Neural progenitor cell (in vitro differentiated cells): ENCODE results near the gene CHRFAM7A. TPM values are rescaled to one million over a fixed set of nuclear protein-coding genes. Genes with fewer than 3 reads are reported as not detected.
A peak's percentile ranks its signal among the peaks of the same experiment; 100 is the strongest.
"Not testable (repeated sequence)": the region's sequence is repeated elsewhere in the genome, so short reads cannot be mapped to it uniquely, and the experiment has no call there.

Experiments used
- DNase-seq: peaks from one replicate; pipeline ENCODE4 v3.0.0-alpha.2; 2016; ENCODE audit warnings: low spot score
- H2AFZ ChIP-seq: fragments of 200-600 bp; sonication (generic); replicated peaks from 2 replicates; pipeline ENCODE4 v1.6.1; 2016; ENCODE audit warnings: antibody characterized with exemption
- H3F3A ChIP-seq: fragments of 200-600 bp; sonication (generic); 2 replicates; pipeline ENCODE4 v1.6.1; 2016; ENCODE audit warnings: antibody characterized with exemption, low read depth
- H3K27ac ChIP-seq: fragments of 200-600 bp; sonication (generic); 2 replicates; pipeline ENCODE4 v1.5.1; 2016; ENCODE audit warnings: mild to moderate bottlenecking
- H3K27me3 ChIP-seq: fragments of 200-600 bp; sonication (generic); 2 replicates; pipeline ENCODE4 v1.6.1; 2016; ENCODE audit warnings: mild to moderate bottlenecking, moderate library complexity
- H3K36me3 ChIP-seq: fragments of 200-600 bp; sonication (generic); 2 replicates; pipeline ENCODE4 v1.5.1; 2016
- H3K4me1 ChIP-seq: fragments of 200-600 bp; sonication (generic); 2 replicates; pipeline ENCODE4 v1.6.1; 2016; ENCODE audit warnings: mixed run types
- H3K4me2 ChIP-seq: fragments of 200-600 bp; sonication (generic); 2 replicates; pipeline ENCODE4 v1.6.1; 2016
- H3K4me3 ChIP-seq: fragments of 200-600 bp; sonication (generic); 2 replicates; pipeline ENCODE4 v1.5.1; 2016
- H3K79me2 ChIP-seq: fragments of 200-600 bp; sonication (generic); 2 replicates; pipeline ENCODE4 v1.6.1; 2016; ENCODE audit warnings: low read depth
- H3K9ac ChIP-seq: fragments of 200-600 bp; sonication (generic); 2 replicates; pipeline ENCODE4 v1.6.1; 2016
- H3K9me3 ChIP-seq: fragments of 200-600 bp; sonication (generic); 2 replicates; pipeline ENCODE4 v1.5.1; 2016; ENCODE audit warnings: low read depth
- H4K20me1 ChIP-seq: fragments of 200-600 bp; sonication (generic); 2 replicates; pipeline ENCODE4 v1.6.1; 2016; ENCODE audit warnings: low read depth
- H3K27ac Mint-ChIP-seq: 3 replicates; pipeline ENCODE4 v1.8.0; 2021; ENCODE audit warnings: mixed read lengths
- H3K27me3 Mint-ChIP-seq: 2 replicates; pipeline ENCODE4 v1.8.0; 2022; ENCODE audit warnings: low read depth, mild to moderate bottlenecking, inconsistent platforms, moderate library complexity, mixed read lengths; ENCODE audit not compliant: insufficient read depth
- H3K36me3 Mint-ChIP-seq: 3 replicates; pipeline ENCODE4 v1.8.0; 2021; ENCODE audit warnings: mixed read lengths
- H3K4me1 Mint-ChIP-seq: 3 replicates; pipeline ENCODE4 v1.8.0; 2021; ENCODE audit warnings: mixed read lengths
- H3K4me3 Mint-ChIP-seq: 3 replicates; pipeline ENCODE4 v1.8.0; 2021; ENCODE audit warnings: mild to moderate bottlenecking, moderate library complexity, mixed read lengths
- H3K9me3 Mint-ChIP-seq: 3 replicates; pipeline ENCODE4 v1.8.0; 2020; ENCODE audit warnings: mixed read lengths
- total RNA-seq: library from RNA; depleted of rRNA; stranded (reverse); fragments of >200 nt; gene quantifications from 2 replicates; pipeline ENCODE4 v1.2.3, GENCODE V29; 2015; ENCODE audit warnings: low replicate concordance

CHRFAM7A gene
- total RNA-seq, 1 donor from 2014 or later: 1.3 TPM

- H3K9me3 ChIP-seq, H3K9me3 Mint-ChIP-seq, H3K27me3 Mint-ChIP-seq, H3K4me2 ChIP-seq, DNase-seq, H3K36me3 Mint-ChIP-seq, H3F3A ChIP-seq, H3K4me1 Mint-ChIP-seq, H3K4me3 ChIP-seq, H3K4me3 Mint-ChIP-seq, H2AFZ ChIP-seq, H3K9ac ChIP-seq, H3K27ac Mint-ChIP-seq, H3K4me1 ChIP-seq, H3K27ac ChIP-seq, H3K36me3 ChIP-seq, H3K79me2 ChIP-seq, H4K20me1 ChIP-seq, H3K27me3 ChIP-seq: not testable (repeated sequence)
These were observed 26.1 kb downstream of the CHRFAM7A start for GRCh38 chr15:30367246-30367645.

- not testable (repeated sequence) for H2AFZ ChIP-seq, H3K4me3 ChIP-seq, H3K36me3 Mint-ChIP-seq, H3K27ac ChIP-seq, H3K9me3 Mint-ChIP-seq, H4K20me1 ChIP-seq, H3F3A ChIP-seq, H3K4me2 ChIP-seq, H3K27me3 Mint-ChIP-seq, H3K4me1 Mint-ChIP-seq, H3K9ac ChIP-seq, H3K4me3 Mint-ChIP-seq, H3K36me3 ChIP-seq, H3K9me3 ChIP-seq, H3K27ac Mint-ChIP-seq, H3K27me3 ChIP-seq, DNase-seq, H3K4me1 ChIP-seq, H3K79me2 ChIP-seq
These were observed 31.9 kb downstream of the CHRFAM7A start for GRCh38 chr15:30361404-30361803.

- H4K20me1 ChIP-seq, H3K4me3 Mint-ChIP-seq, H2AFZ ChIP-seq: not testable (repeated sequence)
These were observed 32.4 kb downstream of the CHRFAM7A start for GRCh38 chr15:30360990-30361389.

GRCh38 chr15:30355043-30355442, 38.3 kb downstream of the CHRFAM7A start:
- not testable (repeated sequence) for H3K27me3 Mint-ChIP-seq, H4K20me1 ChIP-seq, H3F3A ChIP-seq, H3K4me2 ChIP-seq, H3K4me3 Mint-ChIP-seq, H3K9ac ChIP-seq, H3K27ac Mint-ChIP-seq, H3K4me3 ChIP-seq, H3K27me3 ChIP-seq, H2AFZ ChIP-seq, H3K27ac ChIP-seq, H3K36me3 ChIP-seq, H3K36me3 Mint-ChIP-seq, H3K9me3 ChIP-seq, H3K4me1 ChIP-seq, DNase-seq, H3K79me2 ChIP-seq, H3K9me3 Mint-ChIP-seq, H3K4me1 Mint-ChIP-seq

More at GRCh38 chr15:30360990-30361389, 32.4 kb downstream of the CHRFAM7A start:
- H3K27me3 ChIP-seq, H3K9me3 Mint-ChIP-seq, H3K4me1 Mint-ChIP-seq, H3K27ac ChIP-seq, H3K36me3 Mint-ChIP-seq, H3K9ac ChIP-seq, H3K4me2 ChIP-seq, H3K27me3 Mint-ChIP-seq, DNase-seq, H3K4me1 ChIP-seq, H3K79me2 ChIP-seq, H3K9me3 ChIP-seq, H3K4me3 ChIP-seq, H3K27ac Mint-ChIP-seq, H3K36me3 ChIP-seq, H3F3A ChIP-seq: not testable (repeated sequence)

GRCh38 chr15:30349803-30350202, 43.5 kb downstream of the CHRFAM7A start:
- not testable (repeated sequence) for H3K27ac ChIP-seq, H3K27me3 Mint-ChIP-seq, DNase-seq, H4K20me1 ChIP-seq, H3K9ac ChIP-seq, H3F3A ChIP-seq, H3K4me3 ChIP-seq, H3K79me2 ChIP-seq, H3K4me1 ChIP-seq, H3K9me3 ChIP-seq, H3K27ac Mint-ChIP-seq, H3K27me3 ChIP-seq, H3K4me1 Mint-ChIP-seq, H3K36me3 ChIP-seq, H3K9me3 Mint-ChIP-seq, H3K36me3 Mint-ChIP-seq, H3K4me3 Mint-ChIP-seq, H3K4me2 ChIP-seq, H2AFZ ChIP-seq

GRCh38 chr15:30336584-30336983, 56.8 kb downstream of the CHRFAM7A start:
- H3K27me3 ChIP-seq, H3K4me3 Mint-ChIP-seq, H3K36me3 ChIP-seq, H3K4me1 ChIP-seq, H3K36me3 Mint-ChIP-seq, H2AFZ ChIP-seq, H3K4me1 Mint-ChIP-seq, H3K4me2 ChIP-seq, H3K79me2 ChIP-seq, H3K9me3 Mint-ChIP-seq, H3K27me3 Mint-ChIP-seq, H3K9ac ChIP-seq, H3K9me3 ChIP-seq, DNase-seq, H3K4me3 ChIP-seq, H3K27ac Mint-ChIP-seq, H3K27ac ChIP-seq, H3F3A ChIP-seq, H4K20me1 ChIP-seq: not testable (repeated sequence)

GRCh38 chr15:30334152-30334551, 59.2 kb downstream of the CHRFAM7A start:
- H3K27me3 Mint-ChIP-seq, H3K79me2 ChIP-seq, H3K36me3 Mint-ChIP-seq, H3K4me1 Mint-ChIP-seq, H3K9me3 Mint-ChIP-seq, H3K4me2 ChIP-seq, H3K9me3 ChIP-seq, H3K4me3 Mint-ChIP-seq, H3K27me3 ChIP-seq, H2AFZ ChIP-seq, H3K27ac ChIP-seq, H3K4me3 ChIP-seq, H3F3A ChIP-seq, H3K9ac ChIP-seq, H4K20me1 ChIP-seq, H3K27ac Mint-ChIP-seq, DNase-seq, H3K36me3 ChIP-seq, H3K4me1 ChIP-seq: not testable (repeated sequence)

- H3K9me3 Mint-ChIP-seq, H3K4me3 ChIP-seq, H3K79me2 ChIP-seq, H3K9me3 ChIP-seq, H3K27me3 ChIP-seq, H3K27ac Mint-ChIP-seq, H3K4me3 Mint-ChIP-seq, H3K36me3 ChIP-seq, H3K4me2 ChIP-seq, H3K4me1 Mint-ChIP-seq, H3K9ac ChIP-seq, H3K27ac ChIP-seq, H3K27me3 Mint-ChIP-seq, H3K4me1 ChIP-seq, H3K36me3 Mint-ChIP-seq, H4K20me1 ChIP-seq, H3F3A ChIP-seq, H2AFZ ChIP-seq: not testable (repeated sequence)
- peak; percentile 1 for DNase-seq
These were observed 67.2 kb downstream of the CHRFAM7A start for GRCh38 chr15:30326145-30326544.

- H3K27ac Mint-ChIP-seq, H3K4me1 Mint-ChIP-seq, H3K9me3 Mint-ChIP-seq: not testable (repeated sequence)
These were observed 72.3 kb downstream of the CHRFAM7A start for GRCh38 chr15:30321063-30321462.

More at GRCh38 chr15:30321063-30321462, 72.3 kb downstream of the CHRFAM7A start:
- DNase-seq, H3K9ac ChIP-seq, H3K27me3 Mint-ChIP-seq, H3K4me3 ChIP-seq, H3K4me1 ChIP-seq, H3K36me3 Mint-ChIP-seq, H3K27me3 ChIP-seq, H3K36me3 ChIP-seq, H3K27ac ChIP-seq, H3F3A ChIP-seq, H3K4me2 ChIP-seq, H3K4me3 Mint-ChIP-seq, H3K9me3 ChIP-seq, H2AFZ ChIP-seq, H4K20me1 ChIP-seq, H3K79me2 ChIP-seq: not testable (repeated sequence)
